Measurements from ENCODE around the gene ROR2.
"Not testable (repeated sequence)": the region's sequence is repeated elsewhere in the genome, so short reads cannot be mapped to it uniquely, and the experiment has no call there.

Gene ROR2

DNA sequence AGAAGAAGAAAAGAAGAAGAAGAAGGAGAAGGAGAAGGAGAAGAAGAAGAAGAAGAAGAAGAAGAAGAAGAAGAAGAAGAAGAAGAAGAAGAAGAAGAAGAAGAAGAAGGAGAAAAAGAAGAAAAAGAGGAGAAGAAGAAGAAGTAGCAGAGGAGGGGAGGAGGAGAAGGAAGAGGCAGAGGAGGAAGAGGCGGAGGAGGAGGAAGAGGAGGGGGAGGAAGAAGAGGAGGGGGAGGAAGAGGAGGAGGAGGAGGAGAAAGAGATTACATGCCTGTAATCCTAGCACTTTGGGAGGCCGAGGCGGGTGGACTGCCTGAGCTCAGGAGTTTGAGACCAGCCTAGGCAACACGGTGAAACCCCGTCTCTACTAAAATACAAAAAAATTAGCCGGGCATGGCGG is 315.2 kb downstream of the ROR2 start:
- not testable (repeated sequence) for DNase-seq (ENCODE audit: low read depth in 2 of 2)

- no peak for DNase-seq (ENCODE audit: low read depth in 2 of 2)
Observed at GRCh38 chr9:91629718-91630117, 320.3 kb downstream of the ROR2 start.

DNA sequence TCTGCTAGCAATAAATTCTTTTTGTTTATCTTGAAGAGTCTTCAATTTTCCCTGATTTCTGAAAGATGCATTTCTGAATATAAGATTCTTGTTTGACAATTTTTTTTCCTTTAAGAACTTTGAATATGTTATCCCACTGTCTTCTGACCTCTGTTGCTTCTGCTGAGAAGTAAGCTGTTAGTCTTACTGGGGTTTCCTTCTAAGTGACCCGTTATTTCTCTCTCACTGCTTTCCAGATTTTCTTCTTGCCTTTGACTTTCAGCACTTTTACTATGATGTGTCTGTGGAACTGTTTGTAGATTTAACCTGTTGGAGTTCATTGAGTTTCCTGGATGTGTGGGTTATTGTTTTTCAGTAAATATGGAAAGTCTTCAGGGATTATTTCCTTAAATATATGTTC is 321.1 kb downstream of the ROR2 start:
- DNase-seq (ENCODE audit: low read depth in 2 of 2) = no peak

DNA sequence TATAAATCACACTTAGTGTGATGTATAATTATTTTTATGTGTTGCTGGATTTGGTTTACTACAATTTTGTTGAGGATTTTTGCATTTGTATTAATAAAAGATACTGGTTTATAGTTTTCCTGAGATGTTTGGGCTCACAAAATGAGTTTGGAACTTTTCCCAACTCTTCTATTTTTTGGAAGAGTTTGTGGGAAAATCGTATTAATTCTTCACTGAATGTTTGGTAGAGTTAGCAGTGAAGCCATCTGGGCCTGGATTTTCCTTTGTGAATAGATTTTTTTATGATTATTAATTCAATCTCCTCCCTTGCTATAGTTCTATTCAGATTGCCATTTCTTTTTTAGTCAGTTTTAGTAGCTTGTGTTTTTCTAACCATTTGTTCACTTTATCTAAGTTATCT is 324.7 kb downstream of the ROR2 start:
- no peak for DNase-seq (ENCODE audit: low read depth in 2 of 2)

- no peak for DNase-seq (ENCODE audit: low read depth in 2 of 2)
Observed at GRCh38 chr9:91623004-91623403, 327.0 kb downstream of the ROR2 start.

DNA sequence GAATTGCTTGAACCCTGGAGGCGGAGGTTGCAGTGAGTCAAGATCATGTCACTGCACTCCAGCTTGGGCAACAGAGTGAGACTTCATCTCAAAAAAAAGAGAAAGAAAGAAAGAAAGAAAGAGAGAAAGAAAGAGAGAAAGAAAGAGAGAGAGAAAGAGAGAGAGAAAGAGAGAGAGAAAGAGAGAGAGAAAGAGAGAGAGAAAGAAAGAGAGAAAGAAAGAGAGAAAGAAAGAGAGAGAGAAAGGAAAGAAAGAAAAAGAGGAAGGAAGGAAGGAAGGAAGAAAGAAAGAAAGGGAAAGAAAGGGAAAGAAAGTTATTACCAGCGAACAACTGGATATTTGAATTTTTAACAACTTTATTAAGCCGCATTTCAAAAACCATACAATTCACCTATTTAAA is 327.9 kb downstream of the ROR2 start:
- DNase-seq (ENCODE audit: low read depth in 2 of 2) = not testable (repeated sequence)

DNA sequence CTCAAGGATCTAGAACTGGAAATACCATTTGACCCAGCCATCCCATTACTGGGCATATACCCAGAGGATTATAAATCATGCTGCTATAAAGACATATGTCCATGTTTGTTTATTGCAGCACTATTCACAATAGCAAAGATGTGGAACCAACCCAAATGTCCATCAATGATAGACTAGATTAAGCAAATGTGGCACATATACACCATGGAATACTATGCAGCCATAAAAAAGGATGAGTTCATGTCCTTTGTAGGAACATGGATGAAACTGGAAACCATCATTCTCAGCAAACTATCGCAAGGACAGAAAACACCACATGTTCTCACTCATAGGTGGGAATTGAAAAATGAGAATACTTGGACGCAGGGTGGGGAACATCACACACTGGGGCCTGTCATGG is 336.0 kb downstream of the ROR2 start:
- not testable (repeated sequence) for DNase-seq (ENCODE audit: low read depth in 2 of 2)

GRCh38 chr9:91611582-91611981 is 338.4 kb downstream of the ROR2 start:
- DNase-seq (ENCODE audit: low read depth in 2 of 2) = no peak

- DNase-seq (ENCODE audit: low read depth in 2 of 2) = no peak
Observed at GRCh38 chr9:91606255-91606995, 343.6 kb downstream of the ROR2 start.

GRCh38 chr9:91604451-91605179 is 345.4 kb downstream of the ROR2 start:
- DNase-seq (ENCODE audit: low read depth in 2 of 2) = no peak

GRCh38 chr9:91603932-91604331 is 346.1 kb downstream of the ROR2 start:
- no peak for DNase-seq (ENCODE audit: low read depth in 2 of 2)

DNA sequence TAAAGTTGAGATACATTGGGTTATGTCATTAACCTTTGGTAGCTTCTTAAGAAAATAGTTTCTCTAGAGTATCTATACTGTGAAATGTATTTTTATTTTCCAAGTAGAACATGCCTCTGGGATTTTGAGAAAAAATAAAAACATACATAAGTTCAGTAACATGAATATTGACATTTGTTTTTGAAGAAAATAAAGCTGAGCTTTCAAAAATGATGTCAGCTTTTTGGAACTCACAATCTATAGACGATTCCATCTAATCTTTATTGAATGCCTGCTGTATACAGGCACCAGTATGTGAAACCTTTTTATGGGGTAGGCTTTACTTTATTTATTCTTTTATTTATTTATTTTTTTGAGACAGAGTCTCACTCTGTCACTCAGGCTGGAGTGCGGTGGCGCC is 350.5 kb downstream of the ROR2 start:
- no peak for DNase-seq (ENCODE audit: low read depth in 2 of 2)

DNA sequence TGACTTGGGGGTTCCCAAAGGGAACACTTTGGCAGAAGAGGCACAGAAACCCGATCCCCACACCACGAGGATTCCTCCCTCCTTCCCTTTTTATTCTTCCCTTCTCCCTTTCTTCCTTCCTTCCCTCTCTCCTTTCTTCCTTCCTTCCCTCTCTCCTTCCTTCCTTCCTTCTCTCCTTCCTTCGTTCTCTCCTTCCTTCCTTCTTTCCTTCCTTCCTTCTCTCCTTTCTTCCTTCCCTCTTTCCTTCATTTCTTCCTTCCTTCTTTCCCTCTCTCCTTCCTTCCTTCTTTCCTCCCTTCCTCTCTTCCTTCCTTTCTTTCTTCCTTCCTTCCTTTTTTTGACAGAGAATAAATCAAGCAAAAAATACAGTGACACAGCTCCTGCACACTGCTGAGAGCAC is 358.4 kb downstream of the ROR2 start:
- DNase-seq (ENCODE audit: low read depth in 2 of 2) = no peak

DNA sequence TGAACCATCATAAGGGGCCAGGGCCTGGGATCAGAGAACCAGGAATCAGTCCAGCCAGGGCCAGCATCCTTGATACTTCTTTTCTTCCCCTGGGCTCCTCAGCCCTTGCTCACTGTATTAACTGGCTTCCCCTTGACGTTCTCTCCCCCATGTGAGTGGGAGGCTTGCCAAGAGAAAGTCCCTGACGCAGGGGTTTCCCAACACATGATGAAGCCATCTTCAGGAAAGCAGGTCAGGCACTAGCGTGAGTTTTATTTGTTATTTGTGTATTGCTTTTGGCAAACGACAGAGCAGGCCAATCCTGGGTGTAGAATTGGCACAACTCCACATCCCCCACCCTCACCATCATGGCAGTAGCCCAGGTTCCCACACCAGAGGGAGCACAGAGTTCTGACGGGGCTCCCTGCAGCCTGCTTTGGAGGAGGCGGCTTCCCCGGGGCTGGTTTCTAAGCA is 360.9 kb downstream of the ROR2 start:
- no peak for DNase-seq (ENCODE audit: low read depth in 2 of 2)

GRCh38 chr9:91586282-91586681 is 363.7 kb downstream of the ROR2 start:
- no peak for DNase-seq (ENCODE audit: low read depth in 2 of 2)

GRCh38 chr9:91583966-91584365 is 366.1 kb downstream of the ROR2 start:
- no peak for DNase-seq (ENCODE audit: low read depth in 2 of 2)

DNA sequence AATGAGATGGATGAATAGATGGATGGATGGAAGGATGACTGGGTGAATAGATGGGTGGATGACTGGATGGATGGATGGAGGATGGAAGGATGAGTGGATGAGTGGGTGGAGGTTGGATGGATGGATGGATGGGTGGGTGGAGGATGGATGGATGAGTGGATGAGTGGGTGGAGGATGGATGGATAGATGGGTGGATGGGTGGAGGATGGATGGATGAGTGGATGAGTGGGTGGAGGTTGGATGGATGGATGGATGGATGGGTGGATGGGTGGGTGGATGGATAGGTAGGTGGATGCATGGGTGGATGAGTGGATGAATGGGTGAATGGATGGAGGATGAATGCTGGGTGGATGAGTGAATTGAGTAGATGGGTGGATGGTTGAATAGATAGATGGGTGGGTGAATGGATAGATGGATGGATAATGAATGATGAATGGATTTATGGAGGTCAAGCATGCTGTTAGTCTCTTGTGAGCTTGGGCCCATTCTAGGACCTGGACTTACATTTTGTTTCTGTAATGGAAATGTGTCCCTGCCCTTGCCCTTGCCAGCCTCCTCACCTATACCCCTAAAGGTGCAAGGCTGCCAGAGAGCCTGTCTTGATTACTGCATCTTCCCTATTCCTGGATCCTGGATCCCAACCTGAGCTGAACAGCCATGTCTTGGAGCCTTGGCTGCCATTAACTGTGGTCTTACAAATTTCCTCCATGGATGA is 366.7 kb downstream of the ROR2 start:
- no peak for DNase-seq (ENCODE audit: low read depth in 2 of 2)

GRCh38 chr9:91582181-91582580 is 367.8 kb downstream of the ROR2 start:
- DNase-seq (ENCODE audit: low read depth in 2 of 2) = no peak

DNA sequence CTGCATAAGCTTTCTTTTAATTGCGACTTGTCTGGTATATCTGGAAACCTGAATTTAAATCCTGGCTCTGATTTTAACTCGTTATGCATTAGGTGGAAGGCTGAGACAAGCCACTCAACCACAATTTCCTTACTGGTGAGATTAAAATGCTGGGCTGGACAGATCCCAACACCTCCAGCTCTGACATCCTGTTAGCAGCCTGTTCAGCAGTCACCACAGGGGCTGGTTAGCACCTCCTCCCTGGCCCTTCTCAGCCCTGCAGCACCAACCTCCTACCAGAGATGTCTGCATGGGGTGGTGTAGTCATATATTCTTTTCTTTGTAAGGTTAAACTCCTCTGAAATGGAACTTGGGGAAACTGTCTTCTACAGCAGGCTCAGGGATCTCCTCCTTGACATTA is 369.9 kb downstream of the ROR2 start:
- no peak for DNase-seq (ENCODE audit: low read depth in 2 of 2)

- no peak for DNase-seq (ENCODE audit: low read depth in 2 of 2)
Observed at GRCh38 chr9:91578911-91579310, 371.1 kb downstream of the ROR2 start.

DNA sequence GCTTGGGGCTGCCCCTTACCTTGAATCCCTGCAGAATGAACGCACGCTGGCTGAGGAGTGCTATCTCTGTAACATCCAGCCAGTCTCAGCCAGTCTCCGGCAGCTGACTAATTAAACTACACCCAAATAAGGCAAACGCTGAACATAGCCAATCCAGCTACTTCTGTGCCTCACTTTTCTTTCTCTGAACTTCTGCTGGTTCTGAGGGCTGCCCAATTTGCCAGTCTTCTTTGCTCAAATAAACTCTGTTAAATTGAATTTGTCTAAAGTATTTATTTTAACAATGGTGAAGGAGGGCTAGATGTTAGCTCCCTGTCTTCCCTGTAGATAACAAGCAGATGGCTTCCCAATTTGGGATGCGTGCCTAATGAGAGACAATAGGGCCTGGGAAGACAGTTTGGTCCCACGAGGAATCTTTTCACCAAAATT is 372.4 kb downstream of the ROR2 start:
- DNase-seq (ENCODE audit: low read depth in 2 of 2) = no peak

DNA sequence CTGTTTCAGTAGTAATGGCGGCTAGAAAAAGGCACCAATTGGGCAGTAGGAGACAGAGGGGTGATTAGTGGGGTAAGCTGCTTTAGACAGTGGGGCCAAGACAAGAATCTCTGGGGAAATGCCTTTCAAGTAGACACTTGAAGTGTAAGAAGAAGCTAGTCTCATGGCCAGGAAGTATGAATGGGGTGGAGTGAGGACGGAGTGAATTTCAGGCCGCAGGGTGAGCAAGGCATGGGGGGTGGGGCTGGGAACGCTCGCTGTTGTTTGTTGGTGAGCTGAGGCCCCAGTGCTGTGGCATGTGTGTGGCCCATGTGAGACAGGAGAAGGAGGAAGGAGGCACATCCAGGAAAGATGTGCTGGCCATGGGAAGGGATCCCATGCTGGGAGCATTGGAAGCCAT is 377.2 kb downstream of the ROR2 start:
- DNase-seq (ENCODE audit: low read depth in 2 of 2) = no peak

DNA sequence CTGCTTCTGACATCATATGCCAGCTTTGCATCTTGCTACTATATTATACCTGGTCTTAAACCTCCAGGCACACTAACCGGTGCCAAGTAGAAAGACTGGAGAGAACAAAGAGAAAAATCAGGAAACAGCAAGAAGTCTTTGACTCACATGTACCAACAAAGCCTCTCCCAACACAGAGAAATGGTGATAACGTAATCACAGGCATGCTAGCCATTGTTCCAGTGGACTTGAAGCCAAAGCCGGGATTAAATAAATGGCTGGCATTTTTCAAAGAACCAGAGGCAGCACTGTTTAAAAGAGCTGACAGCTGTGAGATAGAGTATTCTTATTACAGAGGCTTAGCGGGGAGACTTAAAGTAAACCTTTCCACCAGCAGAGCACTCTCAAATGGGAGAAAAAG is 378.0 kb downstream of the ROR2 start:
- no peak for DNase-seq (ENCODE audit: low read depth in 2 of 2)

Data from stimulated activated CD8-positive, alpha-beta memory T cell treated with anti-CD3 and anti-CD28 coated beads, Interleukin-2, amount 100 ng/mL, for 1 hour (primary cell).